Right atrium auricular region (tissue), 2 donors: ENCODE data around the gene NOTCH1. TPM values are rescaled to one million over a fixed set of nuclear protein-coding genes. Genes with fewer than 3 reads are reported as not detected.

ENCODE experiments used
- DNase-seq: peaks from one replicate; pipeline ENCODE4 v3.0.0-alpha.2; 2019; ENCODE audit warnings: low spot score
- H3K27ac ChIP-seq, 2 donors: fragments of 200-600 bp; sonication (generic); 1 replicate in 1 of 2; 2 replicates in 1 of 2; pipeline ENCODE4 v1.5.1; 2016 to 2019
- H3K27me3 ChIP-seq, 2 donors: fragments of 200-600 bp; sonication (generic); one replicate each; pipeline versions ENCODE4 v1.5.1 to v1.6.0; 2017 to 2019
- H3K36me3 ChIP-seq: fragments of 200-600 bp; sonication (generic); one replicate; pipeline ENCODE4 v1.5.1; 2016
- H3K4me1 ChIP-seq, 2 donors: fragments of 200-600 bp; sonication (generic); one replicate each; pipeline versions ENCODE4 v1.5.1 to v1.6.0; 2017 to 2019
- H3K4me3 ChIP-seq, 2 donors: fragments of 200-600 bp; sonication (generic); 1 replicate in 1 of 2; 2 replicates in 1 of 2; pipeline ENCODE4 v1.5.1; 2017 to 2019; ENCODE audit warnings: mild to moderate bottlenecking in 1 of 2, moderate library complexity in 1 of 2
- H3K9me3 ChIP-seq, 2 donors: fragments of 200-600 bp; sonication (generic); one replicate each; pipeline ENCODE4 v1.5.1; 2019
- microRNA-seq, 2 donors: library from miRNA; unstranded; fragments of <30 nt; microRNA quantifications; one replicate each; pipeline ENCODE4, GENCODE V29; 2016 to 2017; ENCODE audit warnings: borderline number of aligned reads in 2 of 2, borderline replicate concordance in 1 of 2
- total RNA-seq, 2 donors: library from RNA; depleted of rRNA; stranded (reverse); fragments of >200 nt; gene quantifications; one replicate each; pipeline ENCODE4 v1.1.0, GENCODE V29; 2016
- TF ChIP-seq, protein P1 (sequence below), 2 donors: fragments of 200-600 bp; sonication (generic); IDR thresholded peaks; one replicate each; pipeline ENCODE4 v1.5.1; 2019; ENCODE audit warnings: antibody characterized with exemption in 2 of 2

The NOTCH1 gene
- total RNA-seq, 2 donors from 2014 or later = 14.2 to 39.7 TPM

- no peak overlapping the region for H3K4me3 ChIP-seq
- H3K27ac ChIP-seq = no peak overlapping the region
- TF ChIP-seq, protein P1, sequence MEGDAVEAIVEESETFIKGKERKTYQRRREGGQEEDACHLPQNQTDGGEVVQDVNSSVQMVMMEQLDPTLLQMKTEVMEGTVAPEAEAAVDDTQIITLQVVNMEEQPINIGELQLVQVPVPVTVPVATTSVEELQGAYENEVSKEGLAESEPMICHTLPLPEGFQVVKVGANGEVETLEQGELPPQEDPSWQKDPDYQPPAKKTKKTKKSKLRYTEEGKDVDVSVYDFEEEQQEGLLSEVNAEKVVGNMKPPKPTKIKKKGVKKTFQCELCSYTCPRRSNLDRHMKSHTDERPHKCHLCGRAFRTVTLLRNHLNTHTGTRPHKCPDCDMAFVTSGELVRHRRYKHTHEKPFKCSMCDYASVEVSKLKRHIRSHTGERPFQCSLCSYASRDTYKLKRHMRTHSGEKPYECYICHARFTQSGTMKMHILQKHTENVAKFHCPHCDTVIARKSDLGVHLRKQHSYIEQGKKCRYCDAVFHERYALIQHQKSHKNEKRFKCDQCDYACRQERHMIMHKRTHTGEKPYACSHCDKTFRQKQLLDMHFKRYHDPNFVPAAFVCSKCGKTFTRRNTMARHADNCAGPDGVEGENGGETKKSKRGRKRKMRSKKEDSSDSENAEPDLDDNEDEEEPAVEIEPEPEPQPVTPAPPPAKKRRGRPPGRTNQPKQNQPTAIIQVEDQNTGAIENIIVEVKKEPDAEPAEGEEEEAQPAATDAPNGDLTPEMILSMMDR (IDR thresholded peaks at IDR 0.05) = no peak
- no peaks in the 10 kb centered on the region for H3K9me3 ChIP-seq
- DNase-seq = no peak
- no peaks in the 10 kb centered on the region for H3K4me1 ChIP-seq
- H3K36me3 ChIP-seq = peaks cover 85% of the 10 kb centered on the region
- no peaks in the 10 kb centered on the region for H3K27me3 ChIP-seq
These were observed 97.2 kb downstream of the NOTCH1 start for GRCh38 chr9:136448655-136449054.

- H3K4me3 ChIP-seq = no peak overlapping the region
- no peaks in the 10 kb centered on the region for H3K27me3 ChIP-seq
- H3K9me3 ChIP-seq = no peaks in the 10 kb centered on the region
- peaks cover 93% of the 10 kb centered on the region for H3K36me3 ChIP-seq
- H3K4me1 ChIP-seq = no peaks in the 10 kb centered on the region
- no peak overlapping the region for H3K27ac ChIP-seq
- TF ChIP-seq, protein P1 (IDR thresholded peaks at IDR 0.05) = no peak
- no peak for DNase-seq
These were observed 98.6 kb downstream of the NOTCH1 start for GRCh38 chr9:136447173-136447778.

GRCh38 chr9:136445799-136446198 is 100.0 kb downstream of the NOTCH1 start:
- TF ChIP-seq, protein P1 (IDR thresholded peaks at IDR 0.05) = no peak
- Histone ChIP-seq H3K36me3 (peaks cover 98% of the 10 kb centered on the region), H3K9me3 (no peaks in the 10 kb centered on the region), H3K27ac (no peak overlapping the region), H3K4me1 (no peaks in the 10 kb centered on the region), H3K4me3 (no peak overlapping the region), H3K27me3 (no peaks in the 10 kb centered on the region)
- DNase-seq = no peak

Small RNA genes within 50 kb of the gene (microRNA-seq; reads per million reads assigned to microRNA genes)
- gene MIR4673 (0 reads per million in 2 donors), gene MIR4674 (0 to 0.71 reads per million in 2 donors)

Other genes starting within 250 kb of the NOTCH1 start
- gene CCDC187, start 242.0 kb downstream of the NOTCH1 start, total RNA-seq = not detected
- 10 to 100 TPM; 39.4 to 44.5 TPM for gene GPSM1, start 218.5 kb downstream of the NOTCH1 start, total RNA-seq
- 10 to 100 TPM; 15.4 to 36.6 TPM for gene DNLZ, start 182.3 kb downstream of the NOTCH1 start, total RNA-seq
- gene CARD9, start 172.4 kb downstream of the NOTCH1 start, total RNA-seq = 1 to 10 TPM in 1 of 2 donors, under 1 TPM in 1; 0.15 to 1.1 TPM
- gene SNAPC4, start 145.9 kb downstream of the NOTCH1 start, total RNA-seq = 1 to 10 TPM; 2.5 to 4.4 TPM
- gene ENTR1, start 135.4 kb downstream of the NOTCH1 start, total RNA-seq = 10 to 100 TPM; 10.3 to 17.6 TPM
- gene PMPCA, start 135.4 kb downstream of the NOTCH1 start, total RNA-seq = 10 to 100 TPM; 40.8 to 47.4 TPM
- 1 to 10 TPM; 6.4 to 9.1 TPM for gene INPP5E, start 106.2 kb downstream of the NOTCH1 start, total RNA-seq
- 10 to 100 TPM; 32.6 to 41.6 TPM for gene SEC16A, start 63.0 kb downstream of the NOTCH1 start, total RNA-seq
- gene EGFL7, start 116.9 kb upstream of the NOTCH1 start, total RNA-seq = 100 to 1,000 TPM; 114 to 120 TPM
- 10 to 100 TPM; 71.9 to 81.9 TPM for gene AGPAT2, start 141.4 kb upstream of the NOTCH1 start, total RNA-seq
- gene DIPK1B, start 166.5 kb upstream of the NOTCH1 start, total RNA-seq = 10 to 100 TPM; 45.1 to 45.7 TPM
- gene LCN10, start 196.9 kb upstream of the NOTCH1 start, total RNA-seq = 1 to 10 TPM; 4.5 to 8.8 TPM
- 1 to 10 TPM; 6.4 to 9.3 TPM for gene LCN6, start 202.5 kb upstream of the NOTCH1 start, total RNA-seq
- not detected for gene LCN8, start 212.2 kb upstream of the NOTCH1 start, total RNA-seq
- gene LCN15, start 218.5 kb upstream of the NOTCH1 start, total RNA-seq = 1 to 10 TPM in 1 of 2 donors, under 1 TPM in 1; 0.63 to 1.4 TPM
- gene TMEM141, start 245.3 kb upstream of the NOTCH1 start, total RNA-seq = 100 to 1,000 TPM; 123 to 148 TPM